HG02870 (cell line): ENCODE measurements around the gene COBL.
"Not testable (repeated sequence)": the region's sequence is repeated elsewhere in the genome, so short reads cannot be mapped to it uniquely, and the experiment has no call there.

Source experiments
- ATAC-seq: cut with Tn5 transposase; IDR thresholded peaks from one replicate; pipeline ENCODE4 v1.9.1; 2021; ENCODE audit warnings: mild to moderate bottlenecking, moderate library complexity; ENCODE audit not compliant: unreplicated experiment

The COBL gene

DNA sequence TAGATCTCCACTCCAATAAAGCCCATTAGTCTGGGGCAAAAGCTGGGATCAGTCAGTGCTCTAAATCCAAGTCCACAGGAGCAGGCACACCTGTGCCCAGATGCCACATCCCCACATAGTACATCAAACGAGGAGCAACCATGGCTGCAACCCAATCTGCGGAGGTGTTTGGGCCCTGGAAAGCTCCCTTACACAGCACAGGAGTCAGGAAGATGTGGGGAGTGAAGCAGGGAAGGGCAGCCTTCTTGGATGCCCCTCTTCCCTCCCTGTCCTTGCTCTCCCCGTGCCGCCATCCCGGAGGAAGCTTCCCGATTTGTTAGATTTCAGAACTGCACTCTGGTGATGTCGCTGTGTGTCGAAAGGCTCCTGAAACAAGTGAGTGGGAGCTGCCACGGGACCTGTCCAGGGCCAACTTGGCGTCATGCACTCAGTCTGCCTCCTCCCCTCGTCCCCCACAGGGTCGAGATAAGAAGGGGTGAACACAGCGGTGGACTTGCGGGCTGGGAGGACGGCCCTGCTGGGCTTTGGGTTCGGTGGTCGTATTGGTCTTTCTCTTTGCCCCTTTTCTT lies 303.3 kb downstream of the COBL start:
- ATAC-seq = no peak

DNA sequence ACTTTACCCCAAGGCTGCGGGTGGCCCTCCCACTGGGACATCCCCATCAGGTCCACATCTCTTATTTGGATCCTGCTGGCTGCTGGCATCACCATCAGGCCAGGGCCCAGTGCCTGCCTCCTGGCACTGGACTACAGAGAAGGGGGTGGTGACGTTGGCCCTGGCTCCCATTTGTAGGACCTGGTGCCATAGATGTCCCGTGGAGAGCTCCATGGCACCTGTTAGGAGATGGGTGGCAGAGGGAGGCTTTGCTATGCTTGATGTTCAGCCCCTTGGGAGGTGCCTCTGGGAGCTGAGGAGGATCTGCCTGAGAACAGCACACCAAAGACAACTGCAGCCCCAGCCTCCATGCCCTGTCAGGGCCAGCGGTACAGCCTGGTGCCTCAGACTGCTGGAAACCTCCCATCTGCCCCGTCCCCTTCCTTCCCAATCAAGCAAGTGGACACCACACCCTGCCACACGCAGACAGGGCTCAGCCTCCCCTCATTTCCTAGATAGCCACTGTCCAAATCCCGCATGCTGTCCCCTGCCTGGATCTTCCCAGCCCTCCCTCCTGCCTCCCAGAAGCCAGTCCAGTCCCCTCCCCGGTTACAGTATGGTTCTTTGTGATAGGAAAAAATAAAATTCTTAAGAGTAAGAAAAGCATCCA lies 303.9 kb downstream of the COBL start:
- ATAC-seq = no peak

DNA sequence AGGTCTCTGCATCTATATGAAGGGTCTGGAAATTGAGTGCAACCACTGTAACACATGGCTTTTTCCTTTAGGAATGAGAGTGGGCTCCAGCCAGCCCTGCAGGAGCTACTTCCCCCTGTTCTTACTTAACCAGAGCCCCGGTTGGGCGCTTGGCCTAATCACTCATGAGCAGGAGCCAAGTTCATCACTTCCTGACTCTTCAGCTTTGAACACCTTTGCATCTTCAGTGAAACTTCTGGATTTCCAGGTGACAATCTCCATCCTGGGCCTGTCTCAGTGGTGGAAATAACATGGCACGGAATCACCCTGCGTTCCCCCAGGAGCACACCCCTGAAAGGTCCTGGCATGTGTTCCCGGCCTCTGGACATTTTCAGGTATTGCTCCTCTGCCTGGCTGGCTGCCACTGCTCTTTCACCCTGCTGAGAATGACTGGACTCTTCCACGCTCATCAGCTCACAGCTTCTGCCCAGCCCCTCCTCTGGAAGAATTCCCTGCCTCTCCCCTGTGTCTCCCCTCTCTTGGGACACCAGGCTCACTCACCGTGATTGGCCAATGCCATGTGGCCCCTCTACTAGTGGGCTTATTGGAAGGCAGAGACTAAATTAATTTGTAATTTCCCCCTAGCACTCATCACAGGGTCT lies 304.8 kb downstream of the COBL start:
- no peak for ATAC-seq

DNA sequence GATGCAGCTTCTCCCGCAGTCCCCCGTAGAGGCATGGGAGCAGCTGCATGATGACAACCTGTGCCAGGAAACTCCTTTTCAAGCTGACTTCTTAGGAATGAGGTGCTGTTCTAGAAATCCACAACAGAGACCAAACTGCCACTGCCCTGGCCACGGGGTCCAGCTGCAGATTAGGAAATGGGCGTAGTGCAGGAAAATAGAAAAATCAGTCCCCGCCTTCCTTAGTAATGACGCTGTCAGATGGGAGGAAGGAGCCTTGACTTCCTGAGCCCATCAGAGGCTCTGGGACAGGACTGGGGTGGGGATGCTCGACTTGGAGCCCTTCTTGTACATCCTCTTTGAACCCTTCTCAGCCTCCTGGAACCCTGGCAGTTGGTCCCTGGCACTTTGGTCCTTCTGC lies 306.1 kb downstream of the COBL start:
- no peak for ATAC-seq

DNA sequence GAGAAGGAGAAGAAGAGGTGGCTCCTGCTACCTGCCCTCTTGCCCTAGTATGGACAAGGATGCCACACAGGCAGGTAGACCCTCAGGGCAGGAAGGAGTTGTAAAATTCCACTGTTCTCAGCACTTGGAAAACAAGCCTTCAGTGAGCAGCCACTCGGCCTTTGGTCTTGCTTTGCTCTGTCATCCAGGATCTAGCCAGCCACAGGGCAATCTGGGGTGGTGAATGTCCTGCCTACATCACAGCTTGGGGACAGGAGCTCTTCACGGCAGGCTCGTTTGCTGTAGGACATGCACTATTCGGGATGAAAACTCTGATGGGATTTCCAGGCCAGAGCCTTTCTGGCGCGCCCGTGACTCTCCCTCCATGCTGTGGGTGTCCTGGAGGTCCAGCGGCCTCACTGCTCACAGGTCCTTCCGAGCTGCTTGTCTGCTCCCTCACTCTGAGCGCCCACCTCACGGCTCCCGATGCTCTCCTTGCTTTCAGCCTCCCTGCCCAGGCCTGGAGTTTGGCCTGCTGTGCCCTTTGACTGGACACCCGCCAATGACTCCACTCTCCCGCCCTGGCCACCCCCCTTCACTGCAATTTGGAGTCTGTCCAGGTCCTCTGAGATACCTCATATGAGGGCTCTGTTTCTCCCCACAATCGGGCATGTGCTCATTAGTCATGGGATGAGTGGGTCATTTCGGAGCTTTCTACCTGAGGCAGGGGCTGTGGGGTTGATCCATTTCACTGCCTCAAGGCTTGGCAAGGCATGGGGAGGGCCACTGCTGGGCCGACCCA lies 306.7 kb downstream of the COBL start:
- ATAC-seq = no peak

DNA sequence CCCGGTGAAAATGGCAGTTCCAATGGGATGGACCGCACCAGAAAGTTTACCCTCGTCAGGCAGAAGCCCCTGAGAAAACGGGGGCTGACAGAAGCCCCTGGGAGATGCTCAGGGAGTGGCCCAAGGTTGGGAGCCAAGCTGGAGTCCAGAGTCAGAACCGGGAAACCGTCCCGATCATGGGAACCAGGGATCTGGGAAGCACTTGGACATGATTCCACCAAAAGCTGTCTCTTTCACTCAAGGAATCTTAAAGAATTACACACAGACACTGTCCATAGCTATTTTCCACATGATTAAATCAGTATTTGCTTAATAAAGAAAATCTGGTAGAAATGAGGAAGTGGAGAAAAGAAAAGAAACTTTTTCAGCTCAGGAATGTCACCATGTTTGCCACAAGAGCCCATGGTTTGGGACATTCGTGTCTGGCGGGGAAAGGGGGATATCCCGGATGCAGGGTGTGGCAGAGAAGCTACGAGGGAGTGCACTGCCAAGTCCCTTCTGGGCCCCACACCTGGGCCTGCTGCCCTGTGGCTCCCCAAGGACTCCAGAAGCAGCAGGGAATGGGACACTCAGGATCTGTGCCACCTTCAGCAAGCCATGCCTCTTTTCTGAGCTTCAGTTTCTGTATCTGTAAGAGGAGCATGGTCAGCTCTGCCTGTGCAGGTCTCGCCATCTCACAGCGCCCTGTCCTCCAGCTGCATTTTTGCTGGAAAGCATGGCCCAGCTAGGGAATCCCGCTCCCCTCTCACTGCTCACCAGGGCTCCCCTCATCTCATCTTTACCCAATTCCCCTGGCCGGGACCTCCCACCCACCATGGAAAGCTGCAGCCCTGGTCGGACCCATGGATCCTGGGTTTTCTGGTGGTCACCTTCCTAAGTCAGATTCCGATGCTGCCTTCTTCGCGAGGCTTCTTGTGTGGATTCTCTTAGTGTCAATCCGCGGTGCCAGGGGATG lies 308.8 kb downstream of the COBL start:
- ATAC-seq = no peak

DNA sequence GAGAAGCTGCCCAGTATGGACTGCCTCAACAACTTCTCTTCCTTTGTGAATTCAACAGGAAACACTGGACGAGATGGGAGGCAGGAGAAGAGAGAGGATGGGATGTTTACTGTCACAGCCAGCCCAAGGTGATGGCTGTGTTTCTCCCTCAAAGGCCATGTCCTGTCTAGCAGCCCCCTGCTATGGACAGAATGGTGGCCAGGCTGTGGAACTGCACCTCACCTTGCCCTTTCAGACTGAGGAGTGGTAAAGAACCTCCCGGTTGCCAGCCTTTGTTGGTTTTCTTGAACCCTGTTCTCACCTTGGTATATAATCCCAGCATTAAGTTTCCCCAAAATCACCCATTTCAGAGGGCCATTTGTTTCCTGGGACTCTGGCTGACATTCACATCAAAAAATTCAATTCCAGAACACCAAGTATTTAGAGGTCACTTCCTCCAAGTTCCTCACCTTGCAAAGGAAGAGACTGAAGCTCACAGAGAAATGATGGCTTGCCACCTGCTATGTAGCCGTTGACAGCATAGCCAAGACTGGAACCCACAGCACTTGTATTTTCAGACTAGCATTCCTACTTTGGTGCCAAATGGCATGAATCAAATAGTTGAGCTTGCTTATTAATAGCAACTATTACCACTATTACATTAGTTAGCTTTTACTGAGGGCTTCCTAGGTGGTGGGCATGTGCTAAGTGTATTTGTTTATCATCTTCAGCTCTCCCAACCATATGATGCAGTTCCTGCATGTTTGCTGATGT lies 309.9 kb downstream of the COBL start:
- ATAC-seq = no peak

DNA sequence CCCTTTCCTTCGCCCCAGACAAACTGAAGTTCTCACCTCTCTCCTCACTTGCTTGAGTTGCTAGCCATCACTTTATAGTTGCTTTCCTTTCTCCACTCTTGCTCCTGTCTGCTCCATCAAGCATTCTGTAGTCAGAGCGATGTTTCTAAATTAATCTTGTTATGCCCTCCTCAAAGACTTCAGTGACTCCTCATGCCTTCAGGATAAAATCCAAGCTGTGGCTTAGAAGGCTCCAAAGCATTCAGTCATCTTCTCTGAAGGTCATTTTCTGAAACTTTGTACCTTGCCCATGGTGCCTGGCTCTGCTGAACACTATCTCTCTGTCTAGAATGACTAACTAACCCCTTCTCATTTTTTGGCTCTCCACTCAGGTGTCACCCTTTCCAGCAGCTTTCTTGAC lies 311.5 kb downstream of the COBL start:
- ATAC-seq = no peak

DNA sequence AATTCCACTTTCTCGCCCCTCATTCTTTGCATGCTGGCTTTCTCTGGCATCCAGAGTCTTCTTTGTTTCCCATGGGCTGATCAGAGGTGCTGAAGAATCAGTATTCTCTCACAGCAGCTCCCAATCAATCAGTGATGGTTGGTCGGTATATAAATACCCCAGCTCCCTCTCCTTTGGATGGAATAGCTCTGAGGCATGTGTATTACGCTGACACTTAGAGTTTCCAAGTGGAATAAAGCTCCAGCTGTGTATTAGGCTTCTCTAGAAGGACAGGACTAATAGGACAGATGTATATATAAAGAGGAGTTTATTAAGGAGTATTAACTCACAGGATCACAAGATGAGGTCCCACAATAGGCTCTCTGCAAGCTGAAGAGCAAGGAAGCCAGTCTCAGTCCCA lies 315.7 kb downstream of the COBL start:
- no peak for ATAC-seq

DNA sequence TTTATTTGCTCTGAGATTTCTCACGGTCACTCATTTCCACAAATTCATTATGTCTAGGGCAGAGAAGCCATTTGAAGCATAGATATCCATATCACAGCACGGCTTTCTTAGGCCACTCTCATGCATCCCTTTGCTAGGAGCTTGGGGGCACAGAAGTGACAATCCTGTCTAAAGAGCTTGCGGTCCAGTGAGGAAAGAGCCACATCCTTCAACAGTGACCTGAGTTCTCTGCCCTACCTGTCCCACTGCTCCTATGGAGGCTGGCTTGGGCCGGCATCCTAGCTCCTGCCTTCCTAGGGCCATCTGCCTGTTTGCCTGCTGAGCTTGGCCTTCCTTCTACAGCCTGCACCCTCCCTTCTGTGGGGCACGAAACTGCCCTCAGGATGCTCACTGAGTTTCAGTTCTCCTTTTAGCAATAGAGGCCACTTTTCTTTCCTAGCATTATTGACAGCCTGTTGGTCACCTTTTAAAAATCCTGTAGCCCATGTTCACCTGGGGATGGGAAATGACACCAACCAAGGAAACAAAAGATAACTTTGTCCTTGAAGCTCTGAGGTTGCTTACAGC lies 321.8 kb downstream of the COBL start:
- ATAC-seq = no peak

DNA sequence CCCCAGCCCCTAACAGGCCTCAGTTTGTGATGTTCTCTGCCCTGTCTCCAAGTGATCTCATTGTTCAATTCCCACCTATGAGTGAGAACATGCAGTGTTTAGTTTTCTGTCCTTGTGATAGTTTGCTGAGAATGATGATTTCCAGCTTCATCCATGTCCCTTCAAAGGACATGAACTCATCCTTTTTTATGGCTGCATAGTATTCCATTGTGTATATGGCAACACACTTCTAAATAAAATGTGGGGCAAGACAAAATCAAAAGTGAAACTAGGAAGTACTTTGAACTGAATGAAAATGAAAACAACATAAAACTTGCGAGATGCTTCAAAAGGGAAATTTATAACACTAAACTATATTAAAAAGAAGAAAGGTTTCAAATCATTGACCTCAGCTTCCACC lies 326.4 kb downstream of the COBL start:
- not testable (repeated sequence) for ATAC-seq

DNA sequence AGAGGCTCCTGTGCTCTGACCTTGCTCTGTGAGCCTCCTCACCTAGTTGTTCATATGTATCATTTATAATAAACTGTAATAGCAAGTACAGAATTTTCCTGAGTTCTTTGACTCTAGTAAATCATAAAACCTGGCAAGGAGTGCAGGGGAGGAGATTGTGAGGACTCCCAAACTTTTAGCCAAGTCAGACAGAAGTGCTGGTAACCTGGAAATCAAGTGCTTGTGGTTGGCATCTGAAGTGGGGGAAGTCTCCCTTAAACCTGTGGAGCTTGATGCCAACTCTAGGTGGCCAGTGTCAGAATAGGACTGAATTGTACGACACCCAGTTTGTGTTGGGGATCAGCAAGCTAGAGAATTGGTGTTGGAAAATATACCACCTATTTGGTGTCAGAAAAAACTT lies 327.6 kb downstream of the COBL start:
- ATAC-seq = no peak

DNA sequence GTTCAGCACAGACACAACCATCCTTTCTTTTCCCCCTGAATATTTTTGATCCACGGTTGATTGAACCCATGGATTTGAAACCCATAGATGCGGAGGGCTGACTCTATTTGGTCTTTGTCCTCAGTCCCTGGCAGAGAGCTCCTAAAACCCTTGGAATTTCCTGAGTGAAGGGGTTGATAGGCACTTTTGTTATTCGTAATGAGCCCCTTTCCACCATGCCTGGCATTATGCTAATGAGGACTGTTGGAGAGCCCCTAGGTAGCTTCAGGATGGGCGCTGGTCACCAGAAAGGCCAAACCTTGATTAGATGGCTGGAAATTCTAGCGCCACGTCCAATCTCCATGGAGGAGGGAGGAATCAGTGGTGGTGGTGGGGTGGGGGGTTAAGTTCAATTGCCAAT lies 328.1 kb downstream of the COBL start:
- ATAC-seq = no peak

DNA sequence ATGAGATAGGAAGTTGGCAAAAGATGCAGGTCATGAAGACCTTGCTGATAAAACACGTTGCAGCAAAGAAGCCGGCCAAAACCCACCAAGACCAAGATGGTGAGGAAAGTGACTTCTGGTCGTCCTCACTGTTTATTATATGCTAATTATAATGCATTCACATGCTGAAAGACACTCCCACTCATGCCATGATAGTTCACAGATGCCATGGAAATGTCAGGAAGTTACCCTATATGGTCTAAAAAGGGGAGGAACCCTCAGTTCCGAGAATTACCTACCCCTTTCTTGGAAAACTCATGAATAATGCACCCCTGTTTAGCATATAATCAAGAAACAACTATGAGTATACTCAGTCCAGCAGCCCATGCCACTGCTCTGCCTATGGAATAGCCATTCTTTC lies 331.5 kb downstream of the COBL start:
- no peak for ATAC-seq

DNA sequence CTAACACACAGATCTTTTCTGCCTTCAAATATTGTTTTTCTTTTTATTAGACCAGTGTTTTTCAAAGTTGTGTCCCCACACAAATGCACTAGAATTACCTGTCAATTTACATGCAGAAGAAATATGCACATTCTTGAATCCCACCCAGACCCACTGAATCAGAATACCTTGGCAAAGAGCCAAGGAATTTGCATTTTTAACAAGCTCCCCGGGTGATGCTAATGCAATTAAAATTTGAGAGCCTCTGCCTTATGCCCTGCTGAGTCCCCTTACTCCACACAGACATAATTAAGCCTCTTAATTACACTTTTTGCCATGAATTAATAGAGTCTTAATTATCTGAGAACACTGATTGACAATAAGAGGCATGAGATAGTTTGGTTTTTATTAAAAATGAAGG lies 332.8 kb downstream of the COBL start:
- no peak for ATAC-seq

DNA sequence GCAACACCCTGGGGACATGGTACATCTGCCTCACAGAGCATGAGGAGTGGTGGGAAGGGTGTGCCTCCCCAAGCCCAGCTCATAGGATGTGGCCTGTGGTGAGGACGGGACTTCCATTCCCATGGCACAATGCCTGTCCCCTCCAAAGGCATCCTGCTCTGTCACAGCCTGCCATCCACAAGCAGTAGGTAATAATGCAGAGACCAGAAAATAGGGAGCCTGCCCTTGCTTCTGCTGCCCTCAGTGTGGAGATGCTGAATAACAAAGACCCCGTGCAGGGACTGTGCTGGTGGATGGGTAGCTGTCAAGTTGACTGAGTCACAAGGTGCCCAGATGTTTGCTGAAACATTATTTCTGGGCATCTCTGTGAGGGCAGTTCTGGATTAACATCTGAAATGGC lies 334.0 kb downstream of the COBL start:
- no peak for ATAC-seq

DNA sequence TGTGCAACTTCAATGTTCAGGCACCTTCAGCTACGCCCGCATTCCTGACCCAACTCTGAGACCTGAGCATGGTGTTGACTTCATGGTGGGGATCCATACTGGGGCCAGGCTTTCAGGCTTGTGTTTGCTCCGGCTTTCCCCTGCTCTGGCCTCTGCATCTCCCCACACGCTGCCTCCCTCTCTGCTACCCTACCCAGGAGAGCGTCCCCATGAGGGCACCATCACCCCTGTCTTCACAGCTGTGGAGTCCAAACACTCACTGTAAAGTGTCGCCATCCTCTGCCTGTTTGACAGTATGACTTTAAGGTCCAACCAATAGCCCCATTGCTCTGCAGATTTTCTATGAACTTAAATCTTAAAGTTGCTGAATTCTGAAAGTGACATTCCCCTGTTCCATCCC lies 334.9 kb downstream of the COBL start:
- ATAC-seq = no peak

DNA sequence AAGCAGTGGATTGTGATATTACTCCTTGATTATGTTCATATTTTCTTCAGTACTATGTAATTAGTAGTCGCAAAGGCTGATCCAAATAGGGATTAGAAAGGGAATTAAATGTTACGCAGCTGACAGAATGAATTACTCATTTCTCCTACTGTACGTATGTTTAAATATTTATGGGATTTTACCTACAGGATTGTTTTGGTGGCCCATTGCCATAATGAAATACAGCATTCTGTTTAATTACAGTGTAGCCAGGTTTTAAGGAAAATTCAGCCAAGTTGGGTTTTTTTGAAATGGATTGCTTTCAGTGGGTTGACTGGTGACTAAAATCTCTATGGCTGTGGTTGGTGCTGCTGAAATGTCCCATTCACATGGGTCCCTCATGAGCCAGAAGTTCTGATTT lies 336.2 kb downstream of the COBL start:
- no peak for ATAC-seq

DNA sequence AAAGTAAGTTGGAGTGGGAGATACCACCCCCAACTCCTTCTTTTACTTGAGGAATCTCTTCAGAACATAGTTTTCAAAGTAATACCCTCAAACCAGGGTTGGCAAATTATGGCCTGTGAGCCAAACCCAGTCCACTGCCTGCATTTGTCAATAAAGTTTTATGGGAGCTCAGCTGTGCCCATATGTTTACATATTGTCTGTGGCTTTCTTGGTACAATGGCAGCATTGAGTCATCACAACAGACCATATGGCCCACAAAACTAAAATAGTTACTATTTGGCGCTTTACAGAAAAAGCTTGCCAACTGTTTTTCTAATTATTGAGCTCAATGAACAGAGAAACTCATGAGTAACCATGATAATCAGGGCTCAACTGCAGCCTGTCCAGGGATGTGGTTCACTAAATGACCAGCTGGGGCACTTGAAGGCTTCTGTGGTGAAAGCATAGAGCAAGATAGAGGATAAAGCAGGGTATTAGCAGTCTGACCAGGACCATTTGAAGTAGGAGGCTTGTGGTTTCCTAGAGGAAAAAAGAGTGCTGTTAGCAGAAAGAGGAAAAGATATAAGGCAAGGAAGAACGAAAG lies 337.9 kb downstream of the COBL start:
- ATAC-seq = no peak
